22Rv1 (cell line): Measurements from ENCODE around the gene SUPT3H.

Experiments
- H3K27ac ChIP-seq: fragments of 450-650 bp; 2 replicates; pipeline ENCODE4 v1.5.1; 2017
- CTCF ChIP-seq: fragments of 450-650 bp; IDR thresholded peaks from 2 replicates; pipeline ENCODE4 v1.5.1; 2017; ENCODE audit warnings: mild to moderate bottlenecking
- ZFX ChIP-seq: fragments of 450-650 bp; IDR thresholded peaks from 2 replicates; pipeline ENCODE4 v1.6.1; 2017; ENCODE audit warnings: antibody characterized with exemption, borderline replicate concordance

SUPT3H gene

GRCh38 chr6:45012687-45013086 lies 365.0 kb downstream of the SUPT3H start:
- H3K27ac ChIP-seq: no peak overlapping the region

GRCh38 chr6:45009576-45009975 lies 368.2 kb downstream of the SUPT3H start:
- H3K27ac ChIP-seq: no peak overlapping the region

More at GRCh38 chr6:45012687-45013086, 365.0 kb downstream of the SUPT3H start:
- TF ChIP-seq ZFX (no peak), CTCF (no peak)

GRCh38 chr6:45006893-45007292 lies 370.8 kb downstream of the SUPT3H start:
- no peak for TF ChIP-seq CTCF
- TF ChIP-seq ZFX: no peak
- no peak overlapping the region for H3K27ac ChIP-seq

More at GRCh38 chr6:45009576-45009975, 368.2 kb downstream of the SUPT3H start:
- TF ChIP-seq CTCF: no peak
- no peak for TF ChIP-seq ZFX

DNA sequence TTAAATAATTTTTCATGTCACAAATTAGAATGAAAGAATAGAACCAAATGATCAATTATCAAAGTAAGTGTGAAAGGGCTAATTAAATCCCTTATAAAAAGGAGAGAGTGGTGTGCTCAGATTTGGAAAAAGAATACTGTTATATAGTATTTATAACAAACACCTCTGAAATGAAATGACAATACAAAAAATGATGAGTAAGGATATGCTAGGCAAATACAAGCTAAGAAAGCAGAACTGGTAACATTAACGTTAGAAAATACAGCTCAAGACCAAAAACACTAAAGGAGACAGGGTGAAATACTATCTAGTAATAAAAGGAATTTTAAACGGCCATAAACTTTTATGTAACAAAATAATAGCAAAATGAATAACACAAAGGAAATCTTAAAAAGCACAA lies 373.8 kb downstream of the SUPT3H start:
- H3K27ac ChIP-seq: no peak overlapping the region
- no peak for TF ChIP-seq CTCF
- no peak for TF ChIP-seq ZFX

GRCh38 chr6:45003387-45003786 lies 374.3 kb downstream of the SUPT3H start:
- H3K27ac ChIP-seq: no peak overlapping the region
- TF ChIP-seq ZFX: no peak

DNA sequence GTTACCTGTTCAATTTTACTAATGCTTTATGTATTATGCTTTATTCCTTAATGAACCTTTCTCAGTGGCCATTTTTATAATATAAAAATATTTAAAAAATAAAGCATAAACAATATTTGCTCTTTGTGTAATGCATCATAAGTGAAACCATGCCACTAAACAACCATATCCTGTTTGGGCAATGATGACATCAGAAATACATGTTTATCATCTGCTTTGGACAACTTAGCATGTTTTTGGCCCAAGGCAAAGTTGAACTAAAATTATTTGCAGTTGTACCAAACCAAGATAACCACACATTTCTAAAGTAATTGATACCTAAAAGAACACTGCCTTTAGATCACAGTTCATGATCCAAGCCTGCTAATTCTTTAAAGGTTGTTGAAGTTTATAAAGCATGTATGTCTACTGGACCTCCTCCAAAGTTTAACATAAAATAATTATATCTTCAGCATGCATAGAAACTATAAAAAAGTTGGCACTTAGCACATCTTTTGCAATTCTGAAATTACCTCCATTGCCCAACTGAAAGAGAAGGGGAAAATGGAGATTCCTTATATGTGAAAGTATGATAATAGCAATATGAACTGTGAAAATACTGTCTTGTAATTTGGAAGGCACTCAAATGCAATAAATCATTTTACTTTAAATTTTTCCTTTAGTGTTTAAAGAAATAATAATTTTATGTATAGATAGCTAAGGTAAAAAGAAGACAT lies 375.2 kb downstream of the SUPT3H start:
- no peak overlapping the region for H3K27ac ChIP-seq
- TF ChIP-seq ZFX (no peak), CTCF (no peak)

DNA sequence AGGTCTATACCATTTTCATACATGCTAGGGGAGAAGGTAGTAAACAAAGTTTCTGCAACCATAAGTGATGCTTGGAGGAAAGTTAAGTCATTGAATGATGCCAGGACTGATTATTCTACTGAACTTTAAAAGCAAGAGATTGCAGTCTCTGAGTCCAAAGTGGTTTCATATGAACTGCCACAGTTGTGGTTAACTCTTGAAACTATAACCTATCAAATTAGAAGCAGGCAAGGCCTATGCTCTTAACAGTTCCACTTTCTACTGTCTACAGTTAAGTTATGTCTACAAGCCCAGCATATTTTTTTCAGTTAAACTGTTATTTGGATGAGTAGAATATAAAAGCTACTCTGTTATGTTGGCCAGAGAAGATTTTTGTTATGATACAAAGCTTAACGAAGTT lies 376.1 kb downstream of the SUPT3H start:
- H3K27ac ChIP-seq: no peak overlapping the region
- TF ChIP-seq CTCF (no peak), ZFX (no peak)

DNA sequence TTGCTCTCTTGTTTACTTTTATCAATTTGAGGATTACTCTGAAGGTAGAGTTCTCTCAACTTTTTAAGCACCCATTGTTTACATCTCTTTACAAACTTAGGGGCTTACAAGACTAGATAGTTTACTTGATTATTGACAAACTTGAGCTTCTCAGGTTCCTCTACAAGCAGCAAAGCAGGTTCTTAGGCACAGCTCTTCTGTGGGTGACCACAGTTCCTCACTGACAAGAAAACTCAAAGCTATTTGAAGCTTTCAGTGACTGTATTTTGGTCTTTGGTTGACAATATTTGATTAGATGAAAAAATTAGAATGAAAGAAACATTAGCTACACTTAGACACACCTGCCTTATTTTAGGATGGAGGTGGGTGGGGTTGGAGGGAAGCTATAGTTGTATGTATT lies 376.9 kb downstream of the SUPT3H start:
- H3K27ac ChIP-seq: no peak overlapping the region
- TF ChIP-seq CTCF: no peak
- TF ChIP-seq ZFX: no peak
